A673 (cell line): ENCODE results near the gene KDM8. TPM values are rescaled to one million over a fixed set of nuclear protein-coding genes. Genes with fewer than 3 reads are reported as not detected.
A peak's percentile ranks its signal among the peaks of the same experiment; 100 is the strongest.

Source experiments
- BruUV-seq: library from RNA; stranded (reverse); fragments of 400-500 nt; replicated peaks from 2 replicates; lab custom pipeline; 2021; lab: Mats Ljungman, UMichigan
- CTCF ChIA-PET: fragments of 300-600 bp; sonication (Branson Sonifier 250); formaldehyde crosslinking; loops from one replicate; lab custom pipeline; 2022; ENCODE audit warnings: antibody characterized with exemption; lab: Charles Lee
- POLR2A ChIA-PET: fragments of 300-600 bp; sonication (Branson Sonifier 250); formaldehyde crosslinking; loops from one replicate; lab custom pipeline; 2022; ENCODE audit warnings: antibody characterized with exemption; ENCODE audit not compliant: low non-redundant PET; lab: Charles Lee
- DNase-seq: peaks from one replicate; pipeline ENCODE4 v3.0.0-alpha.2; 2015; ENCODE audit warnings: low spot score
- H3K27ac ChIP-seq: fragments of 200-600 bp; sonication (generic); 2 replicates; pipeline ENCODE4 v1.5.1; 2016; ENCODE audit warnings: mixed run types, low read depth, mild to moderate bottlenecking, mixed read lengths, antibody characterized with exemption, low read length; ENCODE audit not compliant: poor library complexity, severe bottlenecking
- H3K27me3 ChIP-seq: fragments of 200-600 bp; sonication (generic); replicated peaks from 2 replicates; pipeline ENCODE4 v1.6.1; 2017; ENCODE audit warnings: mixed run types, low read depth, mild to moderate bottlenecking, mixed read lengths, antibody characterized with exemption, low read length; ENCODE audit not compliant: insufficient read depth, poor library complexity
- H3K36me3 ChIP-seq: fragments of 200-600 bp; sonication (generic); 2 replicates; pipeline ENCODE4 v1.6.1; 2016; ENCODE audit warnings: mixed run types, mild to moderate bottlenecking, mixed read lengths, antibody characterized with exemption, low read length; ENCODE audit not compliant: insufficient read depth, poor library complexity, severe bottlenecking
- H3K4me1 ChIP-seq: fragments of 200-600 bp; sonication (generic); 2 replicates; pipeline ENCODE4 v1.6.1; 2017; ENCODE audit warnings: mixed run types, mild to moderate bottlenecking, mixed read lengths, antibody characterized with exemption, low read length; ENCODE audit not compliant: insufficient read depth, poor library complexity, severe bottlenecking
- H3K4me3 ChIP-seq: fragments of 200-600 bp; sonication (generic); 2 replicates; pipeline ENCODE4 v1.5.1; 2016; ENCODE audit warnings: low read depth, mixed run types, mild to moderate bottlenecking, mixed read lengths, low read length; ENCODE audit not compliant: poor library complexity, severe bottlenecking
- H3K9me3 ChIP-seq: fragments of 200-600 bp; sonication (generic); 2 replicates; pipeline ENCODE4 v1.6.1; 2016; ENCODE audit warnings: mixed run types, low read depth, mild to moderate bottlenecking, mixed read lengths, antibody characterized with exemption, low read length; ENCODE audit not compliant: poor library complexity, severe bottlenecking
- EZH2 ChIP-seq: fragments of 200-600 bp; sonication (generic); IDR thresholded peaks from 2 replicates; pipeline ENCODE4 v1.6.1; 2017; ENCODE audit warnings: borderline replicate concordance, low read depth, mild to moderate bottlenecking, mixed read lengths, antibody characterized with exemption, low read length; ENCODE audit not compliant: poor library complexity, severe bottlenecking
- intact Hi-C: fragments of 100-400 bp; cut with micrococcal nuclease; formaldehyde crosslinking; loops from one replicate; pipeline ENCODE4 v1.10.0; 2022; ENCODE audit not compliant: unreplicated experiment
- total RNA-seq: library from RNA; stranded (reverse); gene quantifications from 2 replicates; pipeline ENCODE4 v1.2.3, GENCODE V29; 2021
- TF ChIP-seq, protein P1 (sequence below): fragments of 300-800, 200-600 bp; sonication (generic); conservative IDR thresholded peaks from 2 replicates; pipeline ENCODE4 v1.5.1; 2017; ENCODE audit warnings: low read depth, mild to moderate bottlenecking, antibody characterized with exemption, low read length, moderate library complexity, mixed read lengths

Gene KDM8
- total RNA-seq, 1 experiment from 2014 or later = 8.8 TPM

DNA sequence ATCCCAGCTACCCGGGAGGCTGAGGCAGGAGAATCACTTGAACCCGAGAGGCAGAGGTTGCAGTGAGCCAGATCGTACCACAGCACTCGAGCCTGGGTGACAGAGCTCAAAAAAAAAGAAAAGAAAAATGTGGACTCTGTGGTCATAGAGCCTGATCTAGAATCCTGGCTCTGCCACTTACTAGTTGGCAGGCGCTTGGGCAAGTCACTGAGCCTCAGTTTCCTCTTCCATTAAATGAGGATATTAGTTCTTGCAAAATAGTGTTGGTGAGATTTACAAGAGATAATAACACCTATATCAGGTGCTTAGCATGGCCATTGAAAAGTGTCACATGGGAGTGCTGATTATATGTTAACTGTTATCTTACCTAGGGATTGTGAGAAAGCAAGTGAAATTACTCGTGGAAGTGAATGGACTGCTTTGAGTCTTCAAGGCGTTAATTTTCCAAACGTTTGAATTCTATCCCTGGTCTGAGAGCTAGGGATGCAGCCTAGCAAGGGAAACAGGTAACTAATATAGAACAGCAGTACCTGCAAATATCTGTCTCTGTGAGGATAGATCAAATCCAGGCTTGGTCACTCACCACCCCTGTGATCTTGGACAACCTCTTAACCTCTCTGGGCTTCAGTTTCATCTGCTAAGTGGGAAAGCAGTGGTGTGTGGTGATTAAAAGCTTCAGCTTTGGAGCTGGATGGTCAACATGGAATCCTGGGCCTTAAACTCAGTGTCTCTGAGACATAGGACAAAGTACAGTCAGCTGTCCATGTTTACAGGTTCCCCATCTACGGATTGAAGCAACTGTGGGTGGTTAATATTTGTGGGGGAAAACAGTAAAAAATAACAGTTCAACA, 66.2 kb downstream of the KDM8 start:
- no peak for TF ChIP-seq EZH2
- TF ChIP-seq, protein P1, sequence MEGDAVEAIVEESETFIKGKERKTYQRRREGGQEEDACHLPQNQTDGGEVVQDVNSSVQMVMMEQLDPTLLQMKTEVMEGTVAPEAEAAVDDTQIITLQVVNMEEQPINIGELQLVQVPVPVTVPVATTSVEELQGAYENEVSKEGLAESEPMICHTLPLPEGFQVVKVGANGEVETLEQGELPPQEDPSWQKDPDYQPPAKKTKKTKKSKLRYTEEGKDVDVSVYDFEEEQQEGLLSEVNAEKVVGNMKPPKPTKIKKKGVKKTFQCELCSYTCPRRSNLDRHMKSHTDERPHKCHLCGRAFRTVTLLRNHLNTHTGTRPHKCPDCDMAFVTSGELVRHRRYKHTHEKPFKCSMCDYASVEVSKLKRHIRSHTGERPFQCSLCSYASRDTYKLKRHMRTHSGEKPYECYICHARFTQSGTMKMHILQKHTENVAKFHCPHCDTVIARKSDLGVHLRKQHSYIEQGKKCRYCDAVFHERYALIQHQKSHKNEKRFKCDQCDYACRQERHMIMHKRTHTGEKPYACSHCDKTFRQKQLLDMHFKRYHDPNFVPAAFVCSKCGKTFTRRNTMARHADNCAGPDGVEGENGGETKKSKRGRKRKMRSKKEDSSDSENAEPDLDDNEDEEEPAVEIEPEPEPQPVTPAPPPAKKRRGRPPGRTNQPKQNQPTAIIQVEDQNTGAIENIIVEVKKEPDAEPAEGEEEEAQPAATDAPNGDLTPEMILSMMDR = no peak
- intact Hi-C loops = no loop called here
- BruUV-seq = no TSS peak
- DNase-seq = no peak
- Histone ChIP-seq H3K9me3 (no peaks in the 10 kb centered on the region), H3K36me3 (no peaks in the 10 kb centered on the region), H3K27ac (peak overlapping the region; percentile 76), H3K27me3 (no peaks in the 10 kb centered on the region), H3K4me1 (peaks cover 8% of the 10 kb centered on the region), H3K4me3 (peak overlapping the region; percentile 71)
- ChIA-PET CTCF (no interaction called here), POLR2A (no interaction called here)

GRCh38 chr16:27270349-27270748, 67.0 kb downstream of the KDM8 start:
- Histone ChIP-seq H3K4me3 (no peak overlapping the region), H3K27me3 (no peaks in the 10 kb centered on the region), H3K9me3 (no peaks in the 10 kb centered on the region), H3K4me1 (peaks cover 8% of the 10 kb centered on the region), H3K27ac (no peak overlapping the region), H3K36me3 (no peaks in the 10 kb centered on the region)
- DNase-seq = no peak
- POLR2A ChIA-PET = no interaction called here
- intact Hi-C loops = no loop called here
- no TSS peak for BruUV-seq
- no peak for TF ChIP-seq EZH2
- TF ChIP-seq, protein P1 = no peak
- CTCF ChIA-PET = no interaction called here

Other genes with a start within 250 kb of the KDM8 start
- not detected in 2 replicates for gene C16orf82, start 136.6 kb upstream of the KDM8 start, total RNA-seq
- gene NSMCE1, start 65.2 kb downstream of the KDM8 start, total RNA-seq = 45.7 and 53.0 TPM in 2 replicates
- 22.9 and 27.4 TPM in 2 replicates for gene IL4R, start 110.4 kb downstream of the KDM8 start, total RNA-seq
- gene IL21R, start 198.6 kb downstream of the KDM8 start, total RNA-seq = 0.19 and 0.39 TPM in 2 replicates